IPS DF 19.7 (cell line): ENCODE results near the gene SUPT20HL1.
"Not testable (repeated sequence)": the region's sequence is repeated elsewhere in the genome, so short reads cannot be mapped to it uniquely, and the experiment has no call there.

Source experiments
- DNase-seq: peaks from one replicate; pipeline ENCODE4 v3.0.0-alpha.2; 2013; ENCODE audit warnings: low read depth, low spot score

The SUPT20HL1 gene

GRCh38 chrX:24360272-24360671, at the start of gene SUPT20HL1:
Gene SUPT20HL1 (plus strand): TSS chrX:24360639. CDS start chrX:24362761, 2,122 bp downstream.
- no peak for DNase-seq

GRCh38 chrX:24310916-24311315, 49.5 kb upstream of the SUPT20HL1 start:
- DNase-seq, result not testable (repeated sequence)

GRCh38 chrX:24311507-24312248, 48.8 kb upstream of the SUPT20HL1 start:
- not testable (repeated sequence) for DNase-seq

DNA sequence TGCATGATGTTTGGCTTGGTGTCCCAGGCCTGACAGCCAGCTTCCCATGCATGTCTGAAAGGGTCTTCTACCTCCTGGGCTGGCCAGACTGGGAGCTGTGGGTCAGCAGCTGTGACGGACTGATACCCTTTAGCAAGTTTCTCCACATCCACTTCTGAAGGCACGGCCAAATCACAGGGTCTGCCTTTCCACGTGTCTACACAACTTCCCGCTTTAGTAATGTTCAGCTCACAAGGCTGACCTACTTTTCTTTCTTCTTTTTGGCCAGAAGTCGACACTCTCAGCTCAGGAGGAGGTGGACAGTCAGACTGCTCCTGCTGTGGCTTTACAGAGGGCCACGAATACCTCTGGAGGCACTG, 48.2 kb upstream of the SUPT20HL1 start:
- DNase-seq, result not testable (repeated sequence)

DNA sequence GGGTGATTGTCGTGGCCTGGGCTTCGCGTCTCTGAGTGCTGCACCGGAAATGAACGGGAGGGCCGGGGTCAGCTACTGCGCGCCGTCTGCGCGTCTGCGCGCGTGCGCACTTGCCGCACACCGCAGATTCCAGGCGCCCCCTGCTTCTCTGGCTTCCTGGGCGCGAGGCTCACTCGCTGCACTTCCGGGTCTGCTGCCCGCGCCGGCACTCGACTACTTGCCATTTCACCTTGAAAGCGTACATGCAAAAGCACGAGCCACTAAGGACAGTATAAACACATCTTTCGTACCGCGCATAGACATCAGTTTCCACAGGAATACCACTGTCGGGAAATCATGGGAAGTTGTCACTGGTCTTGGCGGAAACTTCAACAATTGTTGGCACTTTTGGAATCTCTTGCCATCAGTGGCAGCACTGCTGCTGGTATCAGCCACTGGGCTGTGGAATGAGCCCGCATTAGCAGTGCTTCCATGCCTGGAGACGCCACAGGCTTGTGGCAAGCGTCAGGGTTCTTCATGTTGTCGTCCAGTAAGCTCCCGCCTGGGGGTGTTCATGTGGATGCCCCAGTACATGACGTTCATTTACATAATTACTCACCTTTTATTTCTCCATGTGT, 46.3 kb upstream of the SUPT20HL1 start, which contains the start of gene SUPT20HL2:
TSS of gene SUPT20HL2 (minus strand) at position 51 of the 617 bp plus-strand sequence. CDS start 754 bp downstream, outside the sequence.
- DNase-seq, result no peak

DNA sequence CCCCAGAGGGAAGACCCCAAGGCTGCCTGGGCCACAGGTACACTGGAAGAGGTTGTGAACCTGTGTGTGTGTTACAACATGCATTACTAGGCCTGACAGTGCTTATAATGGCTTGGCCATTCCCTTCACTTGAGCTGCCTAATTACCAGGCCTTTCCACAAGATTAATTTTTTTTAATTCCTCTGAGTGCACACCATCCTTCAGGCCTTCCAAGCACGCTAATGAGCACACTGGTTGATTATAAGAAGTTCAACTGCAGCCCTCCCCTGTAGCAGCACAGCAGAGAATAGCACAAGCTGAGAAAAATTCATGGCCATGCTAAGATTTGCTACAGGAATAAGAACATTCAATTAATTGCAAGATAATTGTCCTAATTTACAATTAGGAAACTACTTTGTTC, 44.3 kb upstream of the SUPT20HL1 start:
- DNase-seq, result no peak

- no peak for DNase-seq
Observed at GRCh38 chrX:24317567-24317966, 42.9 kb upstream of the SUPT20HL1 start.

DNA sequence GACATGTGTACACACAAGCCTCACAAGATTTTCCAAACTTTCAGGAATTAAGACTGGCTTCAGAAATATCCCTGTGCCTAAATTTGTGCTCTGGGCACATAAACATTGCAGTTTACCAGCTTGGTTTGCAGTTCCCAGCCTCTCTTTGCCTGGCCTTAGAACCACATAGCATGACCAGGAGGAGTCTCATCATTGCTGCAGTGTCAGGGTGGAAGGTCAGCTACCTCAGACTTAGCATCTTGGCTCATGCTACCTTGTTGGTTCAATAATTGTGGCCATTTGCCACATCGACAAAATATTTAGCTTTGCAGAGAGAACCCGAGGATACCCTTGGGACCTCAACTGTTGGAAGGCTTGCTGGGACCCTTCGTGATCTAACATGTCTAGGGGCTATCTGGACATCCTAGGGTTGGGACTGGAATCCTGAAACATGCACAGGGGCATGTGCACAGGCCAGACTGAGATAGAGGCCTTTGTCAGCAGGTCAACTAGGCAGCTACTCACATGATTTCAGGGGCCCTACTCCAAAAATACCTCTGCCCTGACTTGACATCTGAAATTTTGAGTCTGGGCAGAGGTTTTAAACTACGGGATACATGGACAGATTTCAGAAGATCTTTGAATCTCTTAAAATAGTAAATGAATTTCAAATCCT, 38.6 kb upstream of the SUPT20HL1 start:
- no peak for DNase-seq

DNA sequence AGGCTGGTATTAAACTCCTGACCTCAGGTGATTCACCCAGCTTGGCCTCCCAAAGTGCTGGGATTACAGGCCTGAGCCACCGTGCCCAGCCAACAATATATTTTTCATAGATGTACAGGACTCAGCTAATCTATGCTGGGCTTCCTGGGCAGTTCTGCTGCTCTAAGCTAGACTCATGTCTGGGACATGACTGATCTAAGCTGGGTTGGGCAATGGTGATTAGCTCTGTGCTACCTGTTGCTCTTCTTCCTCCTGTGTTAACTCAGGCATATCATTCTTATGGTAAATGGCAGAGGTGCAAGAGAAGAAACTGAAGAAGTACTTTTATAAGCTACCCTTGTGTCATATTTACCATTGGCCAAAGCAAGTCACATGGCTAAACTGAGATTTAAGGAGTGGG, 35.2 kb upstream of the SUPT20HL1 start:
- no peak for DNase-seq

- DNase-seq, result no peak
Observed at GRCh38 chrX:24332878-24333277, 27.6 kb upstream of the SUPT20HL1 start.

DNA sequence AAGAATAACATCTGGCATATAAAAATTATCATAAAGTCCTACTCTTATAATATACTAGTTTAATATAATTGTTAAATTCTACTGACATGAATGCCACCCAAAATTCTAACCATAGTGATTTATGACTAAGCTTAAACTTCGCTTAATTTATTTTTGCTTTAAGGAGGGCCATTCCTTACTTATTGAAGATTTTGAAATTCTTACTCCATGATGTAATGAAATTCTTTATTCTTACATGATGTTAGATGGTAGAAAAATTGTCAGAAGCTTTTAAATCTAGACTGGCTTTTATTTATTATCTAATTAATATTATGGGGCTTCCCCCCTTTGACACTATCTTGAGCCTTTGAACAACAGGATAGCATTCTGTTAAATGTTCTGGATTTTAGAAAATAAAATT, 27.1 kb upstream of the SUPT20HL1 start:
- no peak for DNase-seq

DNA sequence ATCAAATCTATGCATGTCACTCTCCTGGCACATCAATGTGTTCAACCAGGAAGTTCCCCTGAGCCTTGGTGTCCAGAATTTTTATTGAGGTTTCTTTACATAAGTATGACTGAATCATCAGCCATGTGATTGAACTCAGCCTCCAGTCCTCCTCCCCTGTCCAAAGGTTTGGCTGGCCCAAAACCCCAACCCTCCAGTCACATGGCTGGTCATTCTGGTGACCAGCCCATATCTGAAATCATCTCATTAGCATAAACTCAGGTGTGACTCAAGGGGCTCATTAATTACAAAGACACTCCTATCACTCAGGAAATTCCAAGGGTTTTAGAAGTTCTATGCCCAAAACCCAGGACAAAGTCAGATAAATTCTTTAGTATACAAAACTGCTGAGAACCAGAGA, 26.0 kb upstream of the SUPT20HL1 start:
- no peak for DNase-seq

DNA sequence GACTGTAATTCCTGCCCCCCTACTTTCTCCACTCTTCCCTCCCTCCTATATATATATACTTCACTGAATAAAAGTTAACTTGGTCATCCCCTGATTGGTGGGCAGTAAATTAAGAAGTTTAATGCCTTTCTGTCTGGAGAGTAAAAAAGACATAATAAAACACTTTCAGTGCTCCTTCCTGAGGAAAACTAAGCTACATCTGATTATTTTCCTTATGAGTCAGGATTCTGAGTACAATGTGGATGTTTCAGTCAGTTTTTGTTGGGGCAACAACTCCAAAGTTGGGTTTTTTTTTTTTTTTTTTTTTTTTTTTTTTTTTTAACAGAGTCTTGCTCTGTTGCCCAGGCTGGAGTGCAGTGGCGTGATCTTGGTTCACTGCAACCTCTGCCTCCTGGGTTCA, 24.6 kb upstream of the SUPT20HL1 start:
- DNase-seq, result no peak

DNA sequence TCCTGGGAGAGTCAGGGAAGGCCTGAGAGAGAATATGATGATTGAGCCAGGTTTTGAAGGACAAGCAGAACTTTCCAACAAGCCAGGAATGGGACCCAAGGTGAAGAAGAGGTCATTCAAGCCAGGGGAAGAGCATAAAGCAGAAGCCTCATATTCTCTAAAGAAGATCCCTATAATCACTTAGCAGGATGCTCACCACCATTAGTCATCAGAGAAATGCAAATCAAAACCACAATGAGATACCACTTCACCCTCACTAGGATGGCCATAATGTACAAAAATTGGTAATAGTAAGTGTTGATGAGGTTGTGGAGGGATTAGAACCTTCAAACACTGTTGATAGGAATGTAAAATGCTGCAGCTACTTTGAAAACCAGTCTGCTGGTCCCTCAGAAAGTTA, 20.5 kb upstream of the SUPT20HL1 start:
- no peak for DNase-seq

DNA sequence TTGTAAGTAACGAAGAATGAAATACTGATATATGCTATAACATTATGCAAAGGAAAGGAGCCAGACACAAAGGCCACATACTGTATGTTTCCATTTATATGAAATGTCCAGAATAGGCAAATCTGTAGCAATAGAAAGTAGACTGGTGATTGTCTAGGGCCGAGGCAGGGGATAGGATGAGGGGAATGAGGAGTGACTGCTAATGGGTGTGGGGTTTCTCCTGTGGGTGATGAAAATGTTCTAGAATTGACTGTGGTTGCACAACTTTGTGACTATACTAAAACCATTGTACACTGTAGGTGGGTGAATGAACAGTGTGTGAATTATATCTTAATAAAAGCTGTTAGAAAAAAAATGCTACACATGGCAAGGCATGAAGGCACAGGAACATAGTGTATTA, 19.9 kb upstream of the SUPT20HL1 start:
- no peak for DNase-seq

GRCh38 chrX:24341795-24342194, 18.6 kb upstream of the SUPT20HL1 start:
- no peak for DNase-seq

DNA sequence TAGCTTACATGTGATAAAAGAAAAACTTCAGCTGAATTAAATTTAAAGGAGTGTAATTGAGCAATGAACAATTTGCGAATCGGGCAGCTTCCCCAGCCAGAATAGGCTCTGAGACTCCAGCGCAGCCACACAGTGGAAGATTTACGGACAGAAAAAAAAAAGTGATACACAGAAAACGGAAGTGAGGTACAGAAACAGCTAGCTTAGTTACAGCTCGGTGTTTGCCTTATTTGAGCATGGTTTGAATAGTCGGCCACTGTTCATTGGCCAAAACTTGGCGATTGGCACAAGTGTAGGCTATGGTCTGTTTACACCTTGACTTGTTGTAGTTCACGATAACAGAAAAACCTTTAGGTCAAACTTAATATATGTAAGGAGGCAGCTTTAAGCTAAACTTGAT, 16.7 kb upstream of the SUPT20HL1 start:
- no peak for DNase-seq

- DNase-seq, result no peak
Observed at GRCh38 chrX:24347881-24348280, 12.6 kb upstream of the SUPT20HL1 start.

DNA sequence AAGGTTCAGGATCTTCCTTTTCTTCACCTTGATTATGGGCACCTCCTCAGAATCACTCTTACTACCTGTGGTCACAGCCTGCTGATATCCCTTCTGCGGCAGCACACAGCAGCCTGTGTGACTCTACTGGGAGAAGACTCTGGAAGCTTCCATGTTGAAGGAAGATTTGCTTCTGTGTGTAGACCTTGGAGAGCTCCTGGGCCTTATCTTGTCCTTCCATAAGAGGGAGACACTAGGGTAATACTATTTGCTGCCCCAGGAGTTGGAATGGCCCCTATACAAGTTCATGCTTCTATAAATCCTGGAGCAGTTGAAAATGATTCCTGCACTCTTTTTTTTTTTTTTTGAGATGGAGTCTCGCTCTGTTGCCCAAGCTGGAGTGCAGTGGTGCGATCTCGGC, 10.2 kb upstream of the SUPT20HL1 start:
- DNase-seq, result no peak

DNA sequence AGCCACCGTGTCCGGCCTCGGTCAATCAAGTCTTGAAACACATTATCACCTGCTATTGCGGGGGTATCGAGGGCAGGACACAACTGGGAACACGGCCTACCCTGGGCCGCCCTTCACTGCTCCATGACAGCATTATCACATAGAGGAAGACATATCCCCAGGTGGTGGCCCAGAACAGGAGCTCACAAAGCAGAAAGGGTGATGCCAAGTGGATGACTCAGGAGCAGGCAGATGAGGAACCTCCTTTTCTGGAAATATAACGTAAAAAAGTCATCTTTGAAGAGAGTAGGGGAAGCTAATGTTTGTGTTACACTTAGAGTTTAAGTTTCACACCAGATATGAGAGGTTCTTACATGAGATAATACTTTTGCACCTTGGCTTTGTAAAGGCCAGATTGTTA, 5.3 kb upstream of the SUPT20HL1 start:
- DNase-seq, result no peak

DNA sequence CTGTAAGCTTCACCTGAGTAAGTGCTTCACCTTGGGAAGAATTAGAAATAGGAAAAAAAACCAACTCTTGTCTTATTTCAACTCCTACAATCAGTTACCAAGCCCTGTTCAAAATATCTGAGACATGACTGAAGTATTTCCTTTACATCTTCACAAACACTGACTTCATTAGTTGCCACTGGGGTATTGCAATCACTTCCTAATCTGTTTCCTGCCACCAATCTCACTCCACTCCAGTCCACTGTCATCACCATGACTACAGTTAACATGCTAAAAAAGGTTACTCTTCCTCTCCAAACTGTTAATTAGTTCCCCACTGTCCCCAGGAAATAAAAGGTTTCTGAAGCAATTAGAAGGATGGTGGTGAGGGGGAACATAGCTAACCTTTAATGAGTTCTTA, 3.3 kb upstream of the SUPT20HL1 start:
- no peak for DNase-seq

GRCh38 chrX:24362089-24362745, 1.8 kb downstream of the SUPT20HL1 start:
- DNase-seq, result not testable (repeated sequence)
